DMS 273 (cell line): Measurements from ENCODE around the gene SMIM45.

ENCODE experiments used
- DNase-seq: peaks from one replicate; lab custom pipeline; 2025; ENCODE audit not compliant: unreplicated experiment; lab: John Stamatoyannopoulos, UW

Gene SMIM45

GRCh38 chr22:41998361-41999261 is 46.7 kb downstream of the SMIM45 start, which contains the start of gene WBP2NL:
Gene WBP2NL (plus strand): TSS chr22:41998788. CDS start chr22:41998819, 31 bp downstream.
- DNase-seq, result peak; percentile 74

- DNase-seq, result no peak
Measured at GRCh38 chr22:42000466-42000865, 48.5 kb downstream of the SMIM45 start.

- no peak for DNase-seq
Measured at GRCh38 chr22:42001121-42001520, 49.2 kb downstream of the SMIM45 start.

- DNase-seq, result no peak
Measured at GRCh38 chr22:42001706-42002105, 49.8 kb downstream of the SMIM45 start.

- no peak for DNase-seq
Measured at GRCh38 chr22:42007922-42008321, 56.0 kb downstream of the SMIM45 start.
